GM23338 (cell line): ENCODE data around the gene ATP5MG.

Experiments
- CREB1 ChIP-seq: fragments of 250-450 bp; sonication (Bioruptor Pico); IDR thresholded peaks from 2 replicates; pipeline ENCODE4 v1.5.0; 2020; ENCODE audit warnings: low read depth, mild to moderate bottlenecking, moderate library complexity
- CTCF ChIP-seq, 2 experiments: fragments of 200-600 bp in 1 of 2; sonication (generic) in 1 of 2; conservative IDR thresholded peaks; 2 replicates each; pipeline versions ENCODE4 v1.5.1 to v1.6.1; 2016 to 2017; ENCODE audit warnings: antibody characterized with exemption in 2 of 2, low read depth in 2 of 2, mild to moderate bottlenecking in 2 of 2, moderate library complexity in 1 of 2
- ETS1 ChIP-seq: IDR thresholded peaks from 2 replicates; pipeline ENCODE4 v1.6.1; 2016; ENCODE audit warnings: antibody characterized with exemption
- EZH2 ChIP-seq: fragments of 200-600 bp; sonication (generic); IDR thresholded peaks from one replicate; pipeline ENCODE4 v1.8.0; 2017; ENCODE audit warnings: antibody characterized with exemption, mild to moderate bottlenecking, low read depth; ENCODE audit not compliant: unreplicated experiment
- EZH2phosphoT487 ChIP-seq: fragments of 200-600 bp; sonication (generic); IDR thresholded peaks from one replicate; pipeline ENCODE4 v1.8.1; 2018; ENCODE audit warnings: antibody characterized with exemption; ENCODE audit not compliant: unreplicated experiment
- JUNB ChIP-seq: IDR thresholded peaks from one replicate; pipeline ENCODE4 v1.6.1; 2016; ENCODE audit warnings: antibody characterized with exemption; ENCODE audit not compliant: unreplicated experiment
- NANOG ChIP-seq: IDR thresholded peaks from 2 replicates; pipeline ENCODE4 v1.6.1; 2016; ENCODE audit warnings: antibody characterized with exemption, borderline replicate concordance
- POLR2AphosphoS5 ChIP-seq: IDR thresholded peaks from 2 replicates; pipeline ENCODE4 v1.6.1; 2016; ENCODE audit warnings: antibody characterized with exemption, low read depth
- REST ChIP-seq: IDR thresholded peaks from one replicate; pipeline ENCODE4 v1.6.1; 2018; ENCODE audit warnings: antibody characterized with exemption; ENCODE audit not compliant: unreplicated experiment
- STAT1 ChIP-seq: IDR thresholded peaks from one replicate; pipeline ENCODE4 v1.6.1; 2016; ENCODE audit warnings: antibody characterized with exemption; ENCODE audit not compliant: unreplicated experiment
- ZNF331 ChIP-seq: fragments of 250-450 bp; sonication (Bioruptor Pico); IDR thresholded peaks from 2 replicates; pipeline ENCODE4 v1.5.0; 2020; ENCODE audit warnings: low read depth, mild to moderate bottlenecking, moderate library complexity
- ZNF462 ChIP-seq: fragments of 250-450 bp; sonication (Bioruptor Pico); IDR thresholded peaks from 2 replicates; pipeline ENCODE4 v1.5.0; 2020; ENCODE audit warnings: mild to moderate bottlenecking, moderate library complexity

GRCh38 chr11:118406599-118407166, 5.3 kb downstream of the ATP5MG start:
- no peak for TF ChIP-seq REST
- TF ChIP-seq POLR2AphosphoS5, result no peak
- no peak for TF ChIP-seq CTCF (conservative IDR thresholded peaks at IDR 0.05; ENCODE audit: low read depth in 2 of 2)
- TF ChIP-seq CREB1, result no peak
- no peak for TF ChIP-seq JUNB
- TF ChIP-seq EZH2phosphoT487, result no peak
- no peak for TF ChIP-seq EZH2
- no peak for TF ChIP-seq ETS1
- TF ChIP-seq ZNF462, result no peak
- no peak for TF ChIP-seq NANOG
- TF ChIP-seq STAT1, result no peak
- no peak for TF ChIP-seq ZNF331
